Lung microvascular endothelial cell (primary cell): Measurements from ENCODE around the gene TNFSF18. TPM values are rescaled to one million over a fixed set of nuclear protein-coding genes. Genes with fewer than 3 reads are reported as not detected.

Source experiments
- total RNA-seq: library from RNA; depleted of rRNA; stranded (reverse); fragments of >200 nt; gene quantifications from 2 replicates; pipeline ENCODE4 v1.2.1, GENCODE V29; 2014

TNFSF18 gene
- total RNA-seq, 1 donor from 2014 or later: 4.2 TPM

Other genes starting within 250 kb of the TNFSF18 start
- gene TNFSF4, start 156.4 kb upstream of the TNFSF18 start, total RNA-seq: 1.4 and 7.0 TPM in 2 replicates